HG03575 (cell line): ENCODE data around the gene KCNJ6.

Source experiments
- ATAC-seq: cut with Tn5 transposase; IDR thresholded peaks from one replicate; pipeline ENCODE4 v1.9.1; 2021; ENCODE audit not compliant: unreplicated experiment, insufficient number of reproducible peaks, low FRiP score; ENCODE audit errors: extremely low read depth

KCNJ6 gene

DNA sequence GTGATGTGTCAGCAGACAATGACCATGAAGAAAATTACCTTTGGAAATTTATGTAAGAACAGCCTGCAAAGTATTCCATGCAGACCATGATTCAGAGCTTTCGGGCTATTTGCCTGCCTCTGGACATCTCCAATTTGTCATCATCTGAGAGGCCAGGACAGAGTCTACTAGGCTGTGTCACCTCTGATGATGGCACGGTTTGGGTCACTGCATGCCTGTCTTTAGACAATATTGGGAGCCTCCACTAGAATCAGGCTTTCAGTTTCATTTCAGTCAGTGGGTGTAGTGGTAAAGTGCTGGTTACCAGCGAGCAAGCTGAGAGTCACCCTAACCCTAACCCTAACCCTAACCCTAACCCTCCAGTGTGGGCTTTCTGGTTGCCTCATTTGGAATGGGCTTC, 80.8 kb downstream of the KCNJ6 start:
- no peak for ATAC-seq

DNA sequence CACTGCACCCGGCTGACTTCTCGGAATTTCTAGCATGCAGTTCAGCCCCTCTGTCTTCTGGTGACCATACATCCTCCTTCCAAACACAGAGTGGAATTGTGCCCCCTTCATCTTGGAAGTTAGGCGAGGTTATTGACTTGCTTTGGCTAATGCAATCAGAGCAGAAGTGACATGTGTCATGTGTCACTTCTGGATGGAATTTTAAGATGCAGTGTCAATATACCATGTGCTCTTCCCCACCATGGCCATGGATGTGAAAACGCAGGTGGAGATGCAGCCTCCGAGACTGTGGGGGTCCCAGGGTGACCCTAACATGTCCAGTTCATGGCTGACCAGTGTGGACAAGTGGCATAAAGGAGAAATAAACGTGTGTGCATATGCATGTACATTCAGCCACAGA, 83.0 kb downstream of the KCNJ6 start:
- ATAC-seq, result no peak

DNA sequence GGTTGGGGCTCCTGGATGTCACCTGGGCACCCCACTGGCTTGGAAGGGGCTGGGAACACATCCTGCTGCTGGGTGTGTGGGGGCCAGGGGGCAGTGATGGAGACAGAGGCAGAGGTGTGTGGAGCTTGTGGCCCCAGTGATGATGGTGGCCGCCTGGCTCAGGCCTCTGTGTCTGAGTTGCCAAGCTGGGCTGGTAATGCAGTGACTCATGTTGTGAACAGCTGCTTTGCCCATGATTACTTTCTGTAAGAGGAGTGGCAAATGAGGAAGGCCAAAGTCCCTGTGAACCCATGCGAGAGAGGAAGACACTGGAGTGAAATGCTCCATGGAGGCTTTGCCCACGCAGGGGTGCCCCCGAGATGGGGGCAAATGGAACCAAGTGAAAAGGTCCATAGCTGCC, 86.8 kb downstream of the KCNJ6 start:
- no peak for ATAC-seq

DNA sequence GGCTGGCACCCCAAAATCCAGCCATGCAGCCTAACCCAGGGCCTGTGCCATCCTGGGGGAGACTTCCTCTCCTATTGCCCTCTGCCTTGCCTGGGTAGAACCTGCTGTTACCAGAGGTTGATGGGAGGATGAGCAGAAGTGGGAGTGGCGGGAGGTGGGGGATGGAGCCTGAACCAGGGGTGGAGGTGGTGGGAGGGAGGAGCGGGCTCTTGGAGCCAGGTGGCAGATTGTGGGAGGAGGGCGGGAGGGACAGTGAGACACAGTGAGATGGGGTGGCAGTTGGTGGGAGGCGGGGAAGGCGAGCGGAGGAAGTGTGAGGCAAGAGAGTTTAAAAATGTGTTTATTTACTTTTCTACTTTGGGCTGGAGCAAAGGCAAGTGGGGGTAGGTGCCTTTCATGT, 87.3 kb downstream of the KCNJ6 start:
- no peak for ATAC-seq

DNA sequence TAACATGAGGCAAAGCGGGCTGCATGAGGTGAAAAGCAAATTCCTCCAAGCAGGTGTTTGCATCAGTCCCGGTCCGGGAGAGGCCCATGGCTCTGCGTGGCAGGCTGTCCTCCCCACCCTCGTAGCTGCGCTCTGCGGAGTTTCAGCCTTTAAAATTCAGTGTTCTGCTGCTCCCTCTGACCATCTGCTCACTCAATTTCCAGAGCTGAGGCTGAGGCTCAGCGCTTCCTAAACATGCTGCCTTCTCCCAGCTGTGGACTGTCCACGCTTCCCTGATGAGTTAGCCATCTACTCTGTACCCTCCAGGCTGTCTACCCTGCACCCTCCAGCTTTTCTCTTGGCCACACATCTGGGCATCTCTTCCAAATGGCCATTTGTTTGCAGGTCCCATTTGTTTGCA, 87.7 kb downstream of the KCNJ6 start:
- no peak for ATAC-seq

DNA sequence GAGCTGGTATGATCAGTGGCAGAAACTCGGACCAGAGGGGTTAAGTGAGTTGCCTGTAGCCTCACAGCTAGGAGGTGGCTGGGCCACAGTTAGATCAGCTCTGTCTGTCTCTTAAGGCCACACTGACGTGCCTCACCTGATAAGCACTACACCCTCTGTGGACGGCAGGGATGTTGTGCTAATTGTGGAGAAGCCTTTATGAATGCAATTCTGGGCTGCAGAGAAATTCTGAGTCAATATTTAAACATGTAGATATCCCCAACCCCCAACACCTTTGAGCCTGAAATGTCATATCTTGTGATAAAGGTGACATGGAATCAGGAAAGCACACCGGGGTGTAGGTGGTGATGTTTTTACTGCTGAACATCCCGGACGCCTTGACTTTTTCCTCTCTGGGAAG, 88.3 kb downstream of the KCNJ6 start:
- ATAC-seq, result no peak

DNA sequence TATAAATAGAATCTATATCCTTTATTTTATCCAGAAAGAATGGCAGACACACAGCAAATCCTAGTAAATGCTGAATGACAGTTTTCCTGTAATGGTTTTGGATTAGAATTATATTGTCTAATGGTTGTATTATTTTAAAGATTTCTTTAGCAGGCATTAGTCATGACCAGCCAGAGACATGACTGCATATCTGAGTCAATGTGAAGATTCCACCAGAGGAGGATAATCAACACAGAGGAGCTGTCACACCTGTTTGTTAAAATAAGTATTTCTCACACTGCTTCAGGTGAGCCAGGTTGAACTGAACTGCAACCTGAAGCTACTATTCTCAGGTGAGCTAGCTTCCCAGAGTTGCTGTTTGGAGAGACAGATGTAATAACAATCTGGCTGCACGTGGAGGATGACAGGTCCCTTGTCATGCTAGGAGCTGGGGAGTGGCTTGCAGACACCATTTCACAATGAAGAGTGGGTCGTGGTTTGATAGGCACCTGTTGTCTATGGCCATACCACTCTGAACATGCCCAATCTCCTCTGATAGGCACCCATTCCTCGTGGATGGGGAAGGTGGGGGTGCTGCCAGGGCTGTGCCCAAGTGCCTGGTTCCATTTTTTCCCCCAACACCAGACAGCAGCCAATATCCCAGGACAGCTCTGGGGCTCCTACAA, 94.3 kb downstream of the KCNJ6 start:
- no peak for ATAC-seq

DNA sequence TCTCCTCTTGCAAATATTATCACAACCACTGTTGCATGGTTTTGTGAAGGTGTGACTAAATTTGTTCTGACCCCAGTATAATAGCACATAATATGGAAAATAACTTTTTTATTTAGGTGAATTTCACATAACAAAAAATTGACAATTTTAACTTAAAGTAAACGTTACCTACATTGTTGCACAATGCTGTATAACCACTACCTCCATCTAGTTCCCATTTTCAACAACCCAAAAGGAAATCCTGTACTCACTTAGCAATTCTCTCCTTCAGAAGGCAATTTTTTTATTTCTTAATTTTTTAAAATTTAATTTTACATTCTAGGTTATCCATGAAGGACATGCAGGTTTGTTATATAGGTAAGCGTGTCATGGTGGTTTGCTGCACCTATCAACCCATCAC, 95.2 kb downstream of the KCNJ6 start:
- no peak for ATAC-seq

DNA sequence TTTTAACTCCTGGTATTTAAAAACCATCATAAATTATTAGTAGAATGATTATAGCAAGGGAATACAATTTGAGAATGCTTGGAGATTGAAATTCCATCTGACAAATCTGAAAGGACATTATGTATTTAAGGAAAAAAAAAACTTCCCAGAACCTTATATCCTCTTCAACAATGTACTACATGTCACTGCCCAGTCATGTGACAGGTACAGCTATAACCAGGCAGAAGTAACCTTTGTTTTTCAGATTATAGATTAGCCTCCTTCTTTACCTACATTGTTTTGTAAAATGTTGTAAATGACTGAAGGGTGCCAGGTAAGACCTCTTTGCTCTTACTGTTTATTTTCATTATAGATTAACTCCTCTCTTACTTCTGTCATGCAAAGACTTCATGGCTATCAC, 96.9 kb downstream of the KCNJ6 start:
- no peak for ATAC-seq

DNA sequence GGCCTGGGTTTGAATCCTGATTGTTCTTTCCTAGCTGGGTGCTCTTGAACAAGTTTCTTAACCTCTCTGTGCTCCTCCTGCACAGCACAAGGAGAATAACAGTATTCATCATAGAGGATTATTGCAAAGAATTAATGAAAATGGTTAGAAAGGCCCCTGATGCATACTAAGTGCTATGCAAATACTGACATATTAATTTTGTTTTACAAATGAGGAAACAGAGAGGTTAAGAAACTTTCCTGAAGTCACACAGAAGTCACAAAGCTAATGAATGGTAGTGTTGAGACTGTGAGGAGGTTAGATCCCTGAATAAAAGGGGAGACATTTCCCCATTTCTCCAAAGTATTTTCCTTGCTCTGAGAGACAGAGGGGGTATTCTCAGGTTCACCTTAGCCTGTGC, 99.0 kb downstream of the KCNJ6 start:
- no peak for ATAC-seq

DNA sequence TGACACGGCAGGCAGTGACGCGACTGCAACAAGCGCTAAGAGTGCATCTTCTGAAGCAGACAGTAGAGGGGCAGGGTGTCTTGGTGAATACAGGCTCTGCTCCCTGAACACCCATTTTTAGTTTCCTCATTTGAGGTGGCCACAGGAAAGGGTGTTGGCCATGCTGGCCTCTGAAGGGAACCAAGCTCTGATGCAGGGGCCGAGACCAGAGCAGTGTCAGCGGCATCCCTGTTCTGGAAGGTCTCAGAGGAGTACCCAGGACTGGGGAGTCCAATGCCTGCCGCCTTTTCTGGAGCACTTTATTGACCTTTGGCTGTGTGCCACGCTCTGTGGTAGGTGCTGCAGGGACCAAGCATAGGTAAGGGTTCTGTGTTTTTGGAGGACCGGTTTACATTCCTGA, 100.4 kb downstream of the KCNJ6 start:
- no peak for ATAC-seq

DNA sequence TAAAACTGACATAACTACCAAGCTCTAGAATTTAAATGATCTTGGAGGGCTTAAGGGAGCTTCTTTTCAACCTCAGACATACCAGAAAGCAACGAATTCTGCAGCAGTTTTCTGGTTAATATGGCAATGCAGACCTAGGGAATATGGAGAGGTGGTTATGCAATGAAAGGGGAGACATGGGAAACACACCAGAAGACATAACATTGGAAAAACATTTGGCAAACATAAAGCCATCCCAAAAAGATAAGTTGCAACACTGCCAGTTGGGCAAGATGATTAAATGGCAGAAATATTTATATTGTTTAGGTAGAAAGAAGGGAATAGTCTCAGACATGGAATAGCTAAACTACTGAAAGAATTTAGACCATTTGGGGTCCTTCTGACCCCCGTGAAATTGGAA, 104.5 kb downstream of the KCNJ6 start:
- ATAC-seq, result no peak

DNA sequence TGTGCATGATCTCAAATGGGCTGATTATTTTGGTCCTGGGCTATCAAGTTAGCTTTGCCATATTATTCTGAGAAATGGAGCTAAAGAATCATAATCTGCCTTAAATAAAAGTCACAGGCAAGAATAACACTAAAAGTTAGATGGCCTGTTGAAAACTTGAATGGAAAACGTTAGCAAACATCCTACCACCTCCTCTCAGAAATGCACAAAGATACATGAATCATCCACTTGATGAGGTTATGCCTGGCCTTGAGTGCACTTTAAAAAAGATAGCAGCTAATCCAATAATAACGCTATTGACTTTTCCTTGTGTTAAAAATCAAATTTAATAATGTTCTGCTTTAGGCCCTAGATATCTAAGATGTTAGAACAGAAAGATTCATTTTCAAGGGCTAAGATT, 108.0 kb downstream of the KCNJ6 start:
- ATAC-seq, result no peak

DNA sequence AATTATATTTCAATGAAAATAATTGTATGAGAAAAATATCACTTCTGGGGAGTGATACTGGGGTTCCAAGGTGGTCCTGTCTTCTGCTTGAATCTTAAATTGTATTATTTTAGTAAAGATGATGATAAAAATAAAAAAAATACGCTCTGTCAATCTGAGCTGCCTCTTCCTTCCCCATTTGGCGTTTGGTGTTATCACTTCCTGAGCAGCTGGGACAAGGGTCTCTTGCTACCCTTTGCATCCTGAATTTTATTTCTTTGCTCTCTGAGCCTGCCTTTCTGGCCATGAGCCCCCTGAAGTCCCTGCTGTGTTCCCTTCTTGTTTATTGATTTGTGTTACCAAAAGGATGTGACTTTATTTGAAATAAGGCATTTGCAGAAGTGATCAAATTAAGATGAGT, 111.0 kb downstream of the KCNJ6 start:
- ATAC-seq, result no peak

DNA sequence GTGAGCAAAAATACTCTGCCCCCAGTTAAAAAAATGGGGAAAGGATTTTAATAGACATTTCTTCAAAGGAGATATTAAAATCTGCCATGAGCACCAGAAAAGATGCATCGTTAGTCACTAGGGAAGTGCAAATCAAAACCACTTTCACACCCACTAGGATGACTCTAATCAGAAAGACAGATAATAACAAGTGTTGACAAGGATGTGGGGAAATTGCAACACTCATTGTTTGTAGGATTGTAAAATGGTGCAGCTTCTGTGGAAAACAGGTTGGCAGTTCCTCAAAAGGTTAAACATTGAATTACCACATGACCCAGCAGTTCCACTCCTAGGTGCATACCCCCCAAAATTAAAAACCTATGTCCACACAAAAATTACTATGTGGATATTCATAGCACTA, 112.3 kb downstream of the KCNJ6 start:
- no peak for ATAC-seq

DNA sequence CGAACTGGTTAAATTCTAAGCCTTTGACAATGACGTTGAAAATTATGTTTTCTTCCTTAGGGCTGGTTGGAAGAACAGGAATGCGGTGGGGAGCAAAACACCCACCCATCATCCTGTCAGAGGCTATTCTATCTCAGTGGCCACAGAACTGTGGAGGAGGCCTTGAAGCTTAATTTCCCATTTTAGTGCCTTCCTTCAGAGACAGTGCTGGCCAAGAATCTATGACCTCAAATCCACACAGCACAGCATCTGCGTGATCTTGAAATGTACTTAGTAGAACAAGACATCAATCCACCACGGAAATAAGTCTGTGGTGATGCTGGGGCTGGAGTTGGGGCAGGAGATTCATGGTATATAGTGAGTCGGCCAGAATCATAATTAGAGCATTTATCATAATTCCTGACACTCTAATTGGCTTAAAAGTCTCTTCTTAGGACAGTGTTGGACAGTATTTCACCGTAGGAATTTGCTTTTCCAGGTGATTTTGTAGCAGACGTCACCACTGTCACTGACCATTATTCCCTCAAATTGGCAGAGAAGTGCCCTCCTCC, 113.1 kb downstream of the KCNJ6 start:
- ATAC-seq, result no peak

DNA sequence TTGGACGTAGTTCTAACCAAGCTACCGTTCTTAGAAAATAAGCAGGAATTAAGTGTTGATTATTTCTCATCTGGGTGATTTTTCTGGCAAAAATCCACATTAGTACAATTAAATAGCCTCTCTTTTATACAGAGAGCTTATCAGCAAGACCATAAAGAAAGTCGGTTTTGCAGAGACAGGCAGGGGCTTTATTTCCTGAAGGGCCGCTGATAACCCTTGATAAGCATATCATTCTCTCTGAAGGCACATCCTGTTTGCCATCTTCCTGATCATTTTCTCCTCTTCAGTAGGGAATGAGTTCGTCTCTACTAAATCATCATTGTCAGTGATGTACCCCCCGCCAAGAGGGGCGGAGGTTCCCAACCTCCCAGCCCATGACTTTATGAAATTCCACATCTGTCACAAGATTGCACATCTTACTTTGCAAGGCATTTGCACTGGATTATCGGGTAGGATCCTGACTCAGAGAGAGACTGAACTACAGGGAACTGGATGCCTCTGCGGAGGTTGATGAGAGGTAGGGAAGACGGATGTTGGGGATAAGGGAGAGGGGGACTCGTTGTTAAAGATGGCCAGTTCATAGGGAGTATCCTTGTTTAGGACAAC, 115.7 kb downstream of the KCNJ6 start:
- ATAC-seq, result no peak

DNA sequence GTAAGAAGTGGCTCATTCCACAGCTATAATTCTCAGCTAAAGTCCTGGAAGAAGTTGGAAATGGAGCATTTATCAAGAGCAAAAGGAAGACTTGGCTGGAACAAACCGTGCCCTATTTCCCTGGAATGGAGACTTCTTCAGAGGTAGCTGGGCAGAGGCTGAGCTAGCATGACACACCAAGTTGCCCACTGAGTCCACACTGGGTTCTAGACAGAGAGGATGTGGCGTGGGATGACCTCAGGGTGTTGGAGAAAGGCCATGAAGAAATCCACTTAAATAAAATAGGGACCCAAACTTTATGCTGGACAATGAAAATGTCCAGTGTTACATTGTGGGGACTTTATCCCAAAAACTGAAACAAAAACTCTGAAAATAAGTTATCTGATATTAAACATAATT, 116.2 kb downstream of the KCNJ6 start:
- ATAC-seq, result no peak

DNA sequence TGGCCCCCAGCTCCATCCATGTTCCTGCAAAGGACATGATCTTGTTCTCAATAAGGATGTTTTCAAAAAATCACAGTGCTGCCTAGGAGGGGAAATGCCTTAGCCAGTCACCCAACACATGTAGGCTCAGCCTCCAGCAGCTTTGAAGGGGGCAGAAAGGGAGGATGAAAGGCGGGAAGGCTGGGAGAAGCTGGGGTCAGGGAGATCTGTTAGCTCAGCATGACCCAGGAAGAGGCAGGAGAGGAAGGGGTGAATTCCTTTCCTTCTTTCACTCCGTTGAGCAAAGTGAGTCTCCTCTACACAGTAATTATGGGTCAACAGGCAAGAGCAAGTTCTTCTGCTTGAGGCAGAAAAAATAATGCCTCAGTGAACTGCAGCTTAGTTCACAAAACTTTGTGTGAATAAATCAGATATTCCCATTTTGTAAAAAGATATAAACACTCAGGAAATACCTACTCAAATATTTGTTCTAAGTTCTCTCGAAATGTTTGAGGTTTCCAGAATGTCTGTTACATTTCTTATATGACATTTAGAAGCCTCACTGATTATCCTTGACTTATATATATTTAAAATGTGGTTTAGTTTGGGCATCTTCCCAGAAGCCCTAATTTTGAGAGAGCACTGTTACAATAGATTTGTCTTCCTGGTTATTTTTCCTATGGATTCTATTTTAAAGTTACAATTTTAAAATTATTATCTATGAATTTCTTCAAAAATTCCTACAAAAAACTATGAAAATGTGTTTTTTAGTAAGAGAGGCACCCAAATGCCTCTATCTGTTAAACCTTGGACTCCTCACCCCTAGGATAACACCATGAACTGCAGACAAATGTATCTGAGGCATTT, 116.8 kb downstream of the KCNJ6 start:
- ATAC-seq, result no peak

DNA sequence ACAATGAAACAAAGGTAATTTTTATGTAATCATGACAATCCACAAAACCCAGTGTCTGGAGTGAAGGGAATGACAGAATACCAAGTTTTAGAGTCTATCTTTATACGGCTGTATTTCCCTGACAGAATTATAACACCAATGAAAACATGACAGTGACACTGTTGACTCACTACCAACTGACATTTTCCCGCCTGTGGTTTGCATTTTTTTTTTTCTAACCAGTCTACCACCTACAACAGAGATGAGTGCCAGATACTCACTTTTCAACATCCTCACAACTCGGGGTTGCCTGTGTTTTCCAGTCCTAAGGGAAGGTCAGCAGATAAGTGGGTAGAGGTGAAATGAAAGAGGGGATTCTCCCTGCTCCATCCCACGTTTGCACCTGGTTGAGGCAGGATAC, 118.9 kb downstream of the KCNJ6 start:
- ATAC-seq, result no peak
